OCI-LY1 (cell line): ENCODE measurements around the gene CREB3L2.

Source experiments
- EZH2 ChIP-seq: fragments of 200-600 bp; sonication (generic), shearing (Covaris generic); IDR thresholded peaks from 2 replicates; pipeline ENCODE4 v1.8.0; 2017; ENCODE audit warnings: borderline replicate concordance, mixed run types, mild to moderate bottlenecking, antibody characterized with exemption, low read length, moderate library complexity, mixed read lengths
- TF ChIP-seq, protein P1 (sequence below): fragments of 200-600 bp; sonication (generic), shearing (Covaris generic); IDR thresholded peaks from 2 replicates; pipeline ENCODE4 v1.5.1; 2017; ENCODE audit warnings: mild to moderate bottlenecking, antibody characterized with exemption, low read length, moderate library complexity, mixed read lengths

DNA sequence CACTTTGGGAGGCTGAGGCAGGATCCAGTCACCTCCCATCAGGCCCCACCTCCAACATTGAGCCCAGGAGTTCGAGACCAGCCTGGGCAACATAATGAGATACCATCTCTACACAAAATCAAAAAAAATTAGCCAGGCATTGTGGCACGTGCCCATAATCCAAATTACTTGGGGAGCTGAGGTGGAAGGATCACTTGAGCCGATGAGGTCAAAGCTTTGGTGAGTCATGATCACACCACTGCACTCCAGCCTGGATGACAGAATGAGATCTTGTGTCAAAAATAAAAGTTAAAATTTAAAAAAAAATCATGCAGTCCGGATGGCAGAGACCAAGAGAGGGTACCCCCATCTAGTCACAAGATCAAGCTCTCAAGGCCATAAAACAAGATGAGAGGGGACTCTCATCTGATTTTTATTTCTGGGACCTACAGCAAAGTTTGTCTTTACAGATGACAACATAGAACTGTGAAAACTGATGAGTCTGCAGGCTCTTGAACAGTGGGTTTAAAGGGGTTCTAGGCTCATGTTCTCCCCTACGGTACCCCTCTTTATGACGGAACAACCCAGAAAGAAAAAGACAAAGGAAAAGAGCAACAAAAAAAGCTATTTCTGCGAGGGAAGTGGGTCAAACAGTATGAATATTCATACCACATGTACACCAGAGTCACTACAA is 28.9 kb upstream of the CREB3L2 start:
- TF ChIP-seq, protein P1, sequence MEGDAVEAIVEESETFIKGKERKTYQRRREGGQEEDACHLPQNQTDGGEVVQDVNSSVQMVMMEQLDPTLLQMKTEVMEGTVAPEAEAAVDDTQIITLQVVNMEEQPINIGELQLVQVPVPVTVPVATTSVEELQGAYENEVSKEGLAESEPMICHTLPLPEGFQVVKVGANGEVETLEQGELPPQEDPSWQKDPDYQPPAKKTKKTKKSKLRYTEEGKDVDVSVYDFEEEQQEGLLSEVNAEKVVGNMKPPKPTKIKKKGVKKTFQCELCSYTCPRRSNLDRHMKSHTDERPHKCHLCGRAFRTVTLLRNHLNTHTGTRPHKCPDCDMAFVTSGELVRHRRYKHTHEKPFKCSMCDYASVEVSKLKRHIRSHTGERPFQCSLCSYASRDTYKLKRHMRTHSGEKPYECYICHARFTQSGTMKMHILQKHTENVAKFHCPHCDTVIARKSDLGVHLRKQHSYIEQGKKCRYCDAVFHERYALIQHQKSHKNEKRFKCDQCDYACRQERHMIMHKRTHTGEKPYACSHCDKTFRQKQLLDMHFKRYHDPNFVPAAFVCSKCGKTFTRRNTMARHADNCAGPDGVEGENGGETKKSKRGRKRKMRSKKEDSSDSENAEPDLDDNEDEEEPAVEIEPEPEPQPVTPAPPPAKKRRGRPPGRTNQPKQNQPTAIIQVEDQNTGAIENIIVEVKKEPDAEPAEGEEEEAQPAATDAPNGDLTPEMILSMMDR, result no peak
- no peak for TF ChIP-seq EZH2
